ENCODE results near the gene GDPD5.

The GDPD5 gene

DNA sequence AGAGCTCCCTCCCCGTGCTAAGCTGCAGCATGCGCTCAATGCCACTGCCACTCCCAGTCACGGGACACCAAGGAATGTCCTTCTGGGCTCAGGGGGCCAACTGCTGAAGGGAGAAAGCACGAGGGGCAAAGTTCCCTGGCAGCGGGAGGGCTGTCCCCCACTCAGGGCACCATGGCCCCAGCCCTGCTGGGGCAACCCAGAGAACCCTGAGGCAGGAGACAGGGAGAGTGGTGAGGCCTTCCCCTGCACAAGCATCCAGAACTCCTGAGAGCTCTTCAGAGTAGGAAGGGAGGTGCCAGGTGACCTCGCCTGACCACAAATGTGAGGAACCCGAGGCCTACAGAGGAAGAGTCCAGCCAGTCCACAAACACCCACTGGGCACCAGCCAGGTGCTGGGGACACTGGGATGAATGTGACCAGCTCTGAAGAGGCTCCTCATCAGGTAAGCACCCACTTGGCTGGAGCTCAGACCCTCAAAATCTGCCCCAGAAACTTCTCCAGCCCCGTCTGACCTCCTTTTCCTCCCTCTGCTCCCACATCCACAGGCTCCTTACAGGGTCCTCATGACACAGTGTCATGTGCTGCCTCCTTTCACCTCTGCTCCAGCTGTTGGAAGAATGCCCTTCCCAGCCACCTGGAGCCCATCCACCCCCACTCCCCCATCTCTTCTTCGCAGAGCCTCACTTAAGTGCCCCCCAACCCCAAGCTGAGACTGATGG is 15.6 kb downstream of the GDPD5 start:
- no peak for DNase-seq (ENCODE audit: low spot score)

DNA sequence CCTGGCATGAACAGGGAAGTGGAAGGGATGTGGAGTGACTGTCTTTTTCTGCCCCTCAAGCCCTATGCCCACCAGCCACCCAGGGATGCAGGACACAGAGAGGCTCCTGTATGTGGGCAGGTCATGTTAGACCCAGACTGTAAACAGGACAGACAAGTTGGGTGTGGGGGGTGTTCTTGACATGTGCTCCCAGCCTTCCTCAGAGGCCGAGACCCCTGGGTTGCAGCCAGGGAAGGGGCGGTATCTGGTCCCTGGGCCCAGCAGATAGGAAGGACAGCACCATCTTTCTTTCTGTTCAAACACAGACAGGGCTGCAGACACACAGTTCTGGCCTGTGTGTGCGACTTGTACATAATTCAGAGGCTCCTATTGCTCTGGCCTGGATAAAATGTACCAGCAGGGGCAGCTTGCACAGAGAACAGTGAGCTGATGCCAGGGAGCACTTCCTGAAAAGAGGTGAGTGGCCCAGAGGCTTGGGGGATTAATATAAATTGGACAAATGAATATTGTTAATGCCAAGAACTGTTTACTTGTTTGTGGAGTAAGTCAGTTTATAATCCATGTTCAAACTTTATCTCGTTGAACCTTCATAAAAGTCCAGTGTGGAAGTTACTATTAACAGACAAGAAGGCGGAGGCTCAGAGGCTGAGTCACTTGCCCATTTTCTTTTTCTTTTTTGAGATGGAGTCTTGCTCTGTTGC is 16.6 kb downstream of the GDPD5 start:
- no peak for DNase-seq (ENCODE audit: low spot score)

- no peak for DNase-seq (ENCODE audit: low spot score)
Observed at GRCh38 chr11:75508051-75508561, 17.6 kb downstream of the GDPD5 start.

DNA sequence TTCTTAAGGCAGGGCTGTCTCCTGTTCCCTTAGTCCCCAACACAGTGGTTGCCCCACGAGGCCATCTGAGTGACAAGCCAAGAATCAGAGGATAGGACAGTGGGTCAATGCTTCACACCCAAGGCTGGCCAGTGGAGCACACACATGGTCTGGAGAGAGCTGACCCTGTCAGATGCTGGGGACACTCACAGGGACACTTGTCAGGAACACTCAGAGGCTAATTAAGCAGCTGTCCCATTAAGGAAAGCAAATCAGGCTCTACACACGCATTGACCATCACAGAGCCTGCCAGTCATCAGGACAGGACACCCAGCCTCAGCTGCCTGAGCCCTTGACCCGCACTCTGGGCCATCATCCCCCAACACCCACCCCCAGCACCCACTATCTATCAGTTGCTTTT is 18.2 kb downstream of the GDPD5 start:
- DNase-seq (ENCODE audit: low spot score): no peak

- DNase-seq (ENCODE audit: low spot score): no peak
Observed at GRCh38 chr11:75506827-75507226, 18.9 kb downstream of the GDPD5 start.

- no peak for DNase-seq (ENCODE audit: low spot score)
Observed at GRCh38 chr11:75505916-75506692, 19.6 kb downstream of the GDPD5 start.

GRCh38 chr11:75504501-75504900 is 21.2 kb downstream of the GDPD5 start:
- DNase-seq (ENCODE audit: low spot score): no peak

GRCh38 chr11:75503531-75504099 is 22.1 kb downstream of the GDPD5 start:
- no peak for DNase-seq (ENCODE audit: low spot score)

DNA sequence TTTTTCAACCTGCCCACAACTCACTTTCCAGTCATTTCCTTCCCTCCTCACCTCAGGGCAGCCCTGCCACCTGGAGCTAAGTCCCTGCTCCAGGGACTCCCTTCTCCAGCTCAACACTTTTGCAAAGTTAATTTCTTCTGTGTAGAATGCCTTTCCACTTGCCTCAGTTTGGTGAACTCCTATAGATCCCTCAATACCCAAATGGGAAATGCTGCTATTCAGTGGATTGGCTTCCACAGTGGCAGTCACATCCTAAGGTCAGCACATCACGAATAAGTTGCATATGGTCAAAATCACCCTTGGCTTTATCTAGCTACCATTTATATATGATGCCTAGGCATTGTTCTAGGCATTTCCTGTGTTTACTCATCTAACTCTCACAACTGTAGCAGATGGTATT is 23.6 kb downstream of the GDPD5 start:
- DNase-seq (ENCODE audit: low spot score): no peak

- DNase-seq (ENCODE audit: low spot score): no peak
Observed at GRCh38 chr11:75500742-75501141, 25.0 kb downstream of the GDPD5 start.

- DNase-seq (ENCODE audit: low spot score): peak; percentile 30
Observed at GRCh38 chr11:75499423-75500190, 26.1 kb downstream of the GDPD5 start.

DNA sequence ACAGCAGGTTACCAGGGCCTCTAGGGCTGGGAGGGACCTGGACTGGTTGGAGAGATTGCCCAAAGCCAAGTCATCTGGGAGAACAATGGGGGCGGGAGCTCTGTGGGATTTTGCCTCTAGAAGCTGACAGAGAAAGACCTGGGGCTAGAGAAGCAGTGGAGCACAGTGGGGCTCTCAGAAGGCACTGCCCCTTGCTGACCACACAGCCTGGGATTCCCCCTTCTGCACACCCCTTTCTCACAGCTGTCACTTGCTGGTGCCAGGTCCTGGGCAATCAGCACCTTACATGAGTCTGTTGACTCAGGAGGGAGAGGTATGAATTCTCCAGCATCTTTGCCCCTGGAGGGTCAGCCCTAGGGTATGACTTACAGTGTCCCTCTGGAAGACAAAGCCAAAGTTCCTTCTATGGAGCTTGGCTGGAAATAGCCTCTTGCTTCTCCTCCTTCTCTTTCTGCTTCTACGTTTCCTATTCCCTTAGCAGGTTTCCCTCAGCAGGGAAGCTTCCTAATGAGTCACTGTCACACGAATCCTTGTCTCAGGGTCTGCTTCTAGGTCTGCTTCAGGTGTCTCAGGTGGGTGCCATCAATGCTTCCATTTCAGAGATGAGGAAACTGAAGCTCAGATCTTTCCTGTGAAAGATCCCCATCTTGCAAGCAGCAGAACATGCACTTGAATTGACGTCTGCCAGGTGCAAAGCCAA is 27.0 kb downstream of the GDPD5 start:
- DNase-seq (ENCODE audit: low spot score): no peak

DNA sequence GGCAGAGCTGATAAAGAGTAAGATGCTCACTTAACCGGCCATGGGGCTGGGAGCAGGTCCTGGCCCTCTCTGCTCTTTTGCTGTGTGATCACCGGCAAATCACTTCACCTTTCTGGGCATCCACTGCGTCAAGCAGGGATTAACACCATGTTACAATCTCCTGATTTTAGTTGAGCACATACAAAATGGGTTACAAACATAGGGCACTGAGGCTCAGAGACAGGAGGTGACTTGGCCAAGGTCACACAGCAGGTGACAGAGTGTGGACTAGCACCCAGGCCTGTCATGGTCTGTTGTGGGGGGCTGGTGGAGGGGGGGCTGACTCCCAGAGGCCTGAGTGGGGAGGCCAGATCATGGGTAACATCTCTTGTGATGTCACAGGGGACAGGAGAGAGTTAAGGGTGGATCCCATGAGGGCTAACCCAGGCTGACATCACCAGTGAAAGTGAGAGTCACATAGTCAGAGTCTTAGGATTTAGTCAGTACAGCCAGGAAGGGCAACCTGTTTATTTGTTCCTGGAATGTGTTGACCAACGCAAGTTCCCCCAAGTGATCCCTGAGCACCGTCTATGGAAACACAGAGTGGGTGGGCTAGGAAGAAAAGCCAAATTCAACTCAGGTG is 27.8 kb downstream of the GDPD5 start:
- no peak for DNase-seq (ENCODE audit: low spot score)

DNA sequence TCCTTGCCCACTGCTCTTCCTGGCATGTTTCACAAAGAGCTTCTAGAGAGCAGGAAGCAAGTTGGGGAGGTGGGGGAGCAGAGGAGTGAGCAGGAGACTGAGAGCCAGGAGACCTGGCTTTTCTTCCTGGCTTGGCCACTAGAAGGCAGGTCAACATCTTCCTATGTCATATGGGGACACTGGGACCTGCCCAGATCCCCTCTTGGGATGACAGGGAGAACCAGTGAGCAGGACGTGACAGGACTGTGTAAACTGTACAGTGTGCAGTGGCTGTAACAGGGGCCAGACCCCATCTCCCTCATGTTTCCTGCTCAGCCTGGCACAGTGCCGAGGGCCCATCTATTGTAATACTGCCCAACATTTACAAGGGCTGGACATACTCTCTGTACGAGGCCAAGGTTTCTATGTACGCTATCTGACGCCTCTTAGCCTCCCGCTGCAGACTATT is 29.4 kb downstream of the GDPD5 start:
- DNase-seq (ENCODE audit: low spot score): no peak

DNA sequence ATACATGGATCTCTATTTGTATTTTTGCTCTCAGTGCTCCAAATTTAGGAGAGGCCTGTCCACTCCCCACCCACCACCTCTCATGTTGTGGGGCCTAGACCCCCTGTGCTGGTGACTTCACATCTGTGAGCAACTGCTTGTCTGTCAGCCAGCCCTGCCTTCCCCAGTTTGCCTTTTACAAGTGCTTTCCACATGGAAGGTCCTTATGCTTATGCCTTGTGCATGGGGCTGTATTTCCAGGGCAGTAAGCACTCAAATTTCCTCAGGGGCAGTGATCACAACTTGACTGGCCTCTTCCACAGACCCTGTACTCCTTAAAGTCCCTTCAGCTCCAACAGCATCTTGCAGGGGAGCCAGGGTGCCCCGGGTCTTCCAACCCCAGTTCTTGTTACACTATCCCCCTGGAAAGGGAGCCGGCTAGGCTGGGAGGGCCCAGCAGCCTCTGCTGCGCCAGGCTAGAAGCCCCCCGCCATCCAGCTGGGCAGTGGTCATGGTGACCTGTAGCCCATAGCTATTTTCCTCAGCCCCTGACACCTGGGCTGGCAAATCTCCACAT is 29.9 kb downstream of the GDPD5 start:
- DNase-seq (ENCODE audit: low spot score): no peak

- no peak for DNase-seq (ENCODE audit: low spot score)
Observed at GRCh38 chr11:75493626-75494025, 32.1 kb downstream of the GDPD5 start.

DNA sequence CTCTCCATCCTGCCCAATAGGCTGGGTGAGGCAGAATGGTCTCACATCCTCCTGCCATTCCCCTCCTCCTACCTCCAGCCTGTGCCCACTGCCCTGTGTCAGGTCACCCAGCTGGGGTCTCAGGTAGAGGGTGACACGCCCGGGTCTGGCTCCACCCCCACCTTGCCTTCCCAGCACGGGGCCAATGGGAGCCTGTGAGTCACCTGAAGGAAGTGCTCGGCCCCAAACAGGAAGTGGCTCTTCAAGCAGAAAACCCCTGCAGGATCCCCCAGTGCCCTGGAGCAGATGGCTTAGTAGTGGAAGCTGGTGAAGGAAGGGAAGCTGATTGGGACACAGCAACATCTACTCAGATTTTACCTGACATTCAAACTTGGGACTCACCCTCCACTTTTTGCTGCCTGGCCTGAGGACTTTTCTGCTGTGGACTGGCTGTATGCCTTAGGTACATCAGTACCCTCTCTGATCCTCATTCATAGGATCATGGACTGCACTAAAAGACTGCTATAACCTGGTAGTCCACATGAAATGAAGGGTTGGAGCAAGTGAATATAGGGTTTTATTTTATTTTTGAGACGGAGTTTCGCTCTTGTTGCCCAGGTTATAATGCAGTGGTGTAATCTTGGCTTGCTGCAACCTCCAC is 33.4 kb downstream of the GDPD5 start:
- peak; percentile 28 for DNase-seq (ENCODE audit: low spot score)

- no peak for DNase-seq (ENCODE audit: low spot score)
Observed at GRCh38 chr11:75491465-75491864, 34.3 kb downstream of the GDPD5 start.

Measured in RKO (cell line).